Suppressor macrophage treated with lipopolysaccharide for 4 hours (primary cell): ENCODE data around the gene GRK3.

ENCODE experiments used
- DNase-seq: peaks from one replicate; pipeline ENCODE4 v3.0.0-alpha.2; 2020

The GRK3 gene

DNA sequence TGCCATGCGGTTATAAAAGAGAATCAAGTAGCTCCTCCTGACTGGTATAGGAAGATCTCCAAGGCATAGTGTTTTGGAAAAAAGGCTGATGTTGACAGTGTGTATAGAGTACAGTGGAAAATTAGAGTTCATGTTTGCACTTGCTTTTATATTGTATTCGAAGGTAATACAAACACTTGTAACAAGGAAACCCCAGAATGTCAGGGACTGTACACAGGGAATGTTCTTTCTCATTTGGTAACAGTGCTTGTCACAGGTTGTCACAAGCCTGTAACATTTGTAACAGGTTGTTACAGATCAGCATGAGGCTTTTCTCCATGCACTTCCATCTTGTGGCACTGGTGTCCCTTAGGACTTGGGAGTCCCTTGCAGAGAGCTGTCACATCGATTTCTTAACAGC, 64.0 kb downstream of the GRK3 start:
- DNase-seq = no peak

DNA sequence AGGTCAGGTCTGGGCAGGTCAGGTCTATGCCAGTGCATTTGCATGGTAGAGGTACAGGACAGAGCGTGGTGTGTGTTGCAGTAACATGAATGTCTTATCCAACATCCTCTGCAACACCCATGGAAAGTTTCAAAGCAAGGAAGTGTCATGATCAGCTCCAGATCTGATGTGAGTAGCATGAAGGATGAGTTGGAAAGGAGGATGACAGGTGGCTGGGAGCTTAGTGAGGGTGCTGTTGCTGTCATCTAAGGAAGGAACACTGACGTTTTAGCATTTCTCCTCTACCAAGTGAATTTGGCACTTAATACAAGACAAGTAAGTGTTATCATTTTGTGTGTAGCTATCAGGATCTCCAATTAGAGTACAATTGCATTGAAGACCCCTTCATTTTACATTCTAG, 65.1 kb downstream of the GRK3 start:
- DNase-seq = no peak

DNA sequence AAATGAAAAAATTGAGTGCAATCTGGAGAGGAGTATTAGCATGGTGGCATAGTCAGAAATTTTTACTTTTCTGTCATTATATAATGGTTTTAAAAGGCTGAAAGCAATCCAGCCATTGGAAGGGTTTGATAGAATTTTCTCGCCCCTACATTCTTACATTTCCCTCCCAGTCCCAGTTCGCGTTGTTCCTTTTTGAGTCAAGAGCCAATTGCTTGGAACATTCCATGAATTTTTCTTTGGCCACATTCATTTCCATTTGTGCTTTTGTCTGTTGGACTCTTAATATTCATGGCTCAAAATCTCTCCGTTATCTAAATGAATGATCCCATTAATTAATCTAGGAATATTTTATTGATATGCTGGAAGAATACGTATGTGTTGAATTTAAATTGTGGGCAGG, 66.0 kb downstream of the GRK3 start:
- DNase-seq = no peak

DNA sequence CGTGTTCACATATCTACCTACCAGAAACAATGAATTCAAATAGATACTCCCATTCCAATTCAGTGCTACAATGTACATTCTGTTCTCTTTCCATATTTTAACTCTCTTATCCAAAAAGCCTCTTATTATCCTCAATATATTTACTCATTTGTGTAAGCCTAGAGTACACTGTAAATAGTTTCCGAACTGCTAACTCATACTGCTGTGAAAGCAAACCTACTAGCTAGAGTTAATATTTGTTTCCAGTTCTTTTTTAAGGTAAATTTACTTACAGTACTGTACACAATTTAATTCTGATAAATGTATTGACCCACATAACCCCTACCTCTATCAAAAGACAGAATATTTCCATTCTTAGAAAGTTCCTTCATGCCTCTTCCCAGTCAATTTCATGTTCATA, 71.8 kb downstream of the GRK3 start:
- DNase-seq = no peak

DNA sequence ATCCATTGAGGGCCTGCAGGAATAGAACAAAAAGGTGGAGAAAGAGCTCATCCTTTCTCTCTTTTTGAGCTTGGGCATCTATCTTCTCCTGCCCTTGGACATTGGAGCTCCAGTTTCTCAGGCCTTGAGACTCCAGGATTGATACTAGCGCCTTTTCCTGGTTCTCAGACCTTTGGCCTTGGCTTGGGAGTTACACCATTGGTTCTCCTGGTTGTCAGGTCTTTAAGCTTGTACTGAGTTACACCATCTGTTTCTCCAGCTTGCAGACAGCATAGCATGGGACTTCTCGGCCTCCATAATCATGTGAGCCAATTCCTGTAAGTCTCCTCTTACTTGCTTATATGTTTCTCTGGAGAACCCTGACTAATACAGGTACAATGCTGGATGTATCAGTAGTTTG, 72.6 kb downstream of the GRK3 start:
- no peak for DNase-seq

DNA sequence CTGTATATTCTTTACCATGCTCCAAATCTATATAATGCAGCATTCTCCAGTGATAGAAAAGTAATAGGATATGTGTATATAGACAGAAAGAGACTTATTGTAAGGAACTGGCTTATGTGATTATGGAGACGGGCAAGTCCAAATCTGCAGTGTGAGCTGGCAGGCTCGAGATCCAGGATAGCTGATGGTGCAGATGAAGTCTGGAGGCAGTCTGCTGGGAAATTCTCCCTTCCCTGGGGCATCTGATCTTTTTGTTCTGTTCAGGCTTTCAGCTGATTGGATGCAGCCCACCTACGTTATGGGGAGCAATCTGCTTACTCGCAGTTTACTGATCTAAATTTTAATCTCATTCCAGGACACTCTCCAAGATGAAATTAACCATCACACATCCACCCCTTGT, 73.2 kb downstream of the GRK3 start:
- DNase-seq = no peak

DNA sequence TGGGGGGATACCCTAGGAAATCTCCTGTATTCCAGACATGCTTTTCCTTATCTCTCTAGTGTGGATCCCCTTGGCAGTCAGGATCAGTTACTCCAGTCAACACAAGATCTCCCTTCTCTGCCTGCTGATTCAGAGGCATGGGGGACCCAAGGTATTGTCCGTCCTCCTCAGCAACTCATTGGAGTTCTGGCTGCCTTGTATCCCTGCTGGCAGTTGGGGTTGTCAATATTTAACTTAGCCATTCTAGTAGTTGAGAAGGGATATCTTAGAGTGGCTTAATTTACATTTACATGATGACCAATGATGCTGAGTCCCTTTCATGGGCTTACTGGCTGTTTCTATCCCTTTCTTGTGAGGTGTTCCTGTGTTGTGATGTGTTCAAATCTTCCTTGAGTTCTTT, 74.2 kb downstream of the GRK3 start:
- DNase-seq = no peak

DNA sequence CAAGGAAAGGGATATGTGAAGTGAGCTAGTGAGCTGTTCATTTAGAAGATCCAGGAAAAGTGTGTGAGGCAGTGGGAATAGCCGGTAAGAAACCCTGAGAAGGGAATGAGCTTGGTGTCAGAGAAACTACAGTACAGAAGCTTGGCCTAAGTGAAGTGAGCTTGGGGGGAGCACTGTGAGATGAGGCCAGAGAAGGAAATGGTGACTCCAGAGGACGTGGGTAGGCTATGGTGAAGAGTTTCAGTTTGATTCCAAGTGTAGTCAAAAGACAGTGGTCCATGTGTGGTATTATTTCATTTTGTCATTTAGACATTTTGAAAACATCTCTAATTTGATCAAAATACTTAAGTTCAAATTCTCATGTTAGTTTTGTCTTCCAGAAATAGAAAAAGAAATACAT, 77.2 kb downstream of the GRK3 start:
- DNase-seq = no peak

DNA sequence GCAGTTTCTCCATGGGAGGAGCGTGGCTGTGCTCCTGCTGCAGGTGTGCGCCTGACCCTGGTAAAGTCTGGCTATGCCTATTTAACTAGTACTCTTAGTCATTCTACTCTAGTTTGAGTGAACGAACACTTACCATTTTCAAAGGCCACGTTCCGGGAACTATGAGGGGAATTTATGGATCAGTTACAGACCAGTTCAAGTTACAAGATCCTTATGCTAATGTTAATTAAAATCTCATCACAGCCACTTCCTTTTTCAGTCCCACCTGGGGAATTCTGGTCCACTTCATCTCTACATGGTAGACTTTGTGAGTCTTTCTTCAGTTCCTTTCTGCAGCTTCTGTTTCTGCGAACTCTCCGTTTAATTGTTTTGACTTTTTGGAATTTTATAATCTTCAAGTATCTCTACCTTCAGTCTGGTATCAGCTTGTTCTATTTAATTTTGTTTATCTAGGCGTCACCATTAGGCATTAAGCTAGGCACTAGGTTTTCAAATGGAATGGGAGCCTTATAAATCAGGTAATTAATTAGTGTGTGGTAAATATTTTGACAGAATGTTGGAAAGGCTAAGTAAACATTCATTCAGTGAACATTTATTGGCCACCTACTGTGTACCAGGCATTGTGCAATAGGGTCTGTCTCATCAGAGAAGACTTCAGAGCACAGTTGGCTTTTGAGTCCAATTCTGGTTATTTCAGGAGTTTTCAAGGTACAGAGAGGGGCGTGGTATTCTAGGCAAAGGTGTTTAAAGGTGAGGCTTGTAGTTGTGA, 78.9 kb downstream of the GRK3 start:
- DNase-seq = no peak

DNA sequence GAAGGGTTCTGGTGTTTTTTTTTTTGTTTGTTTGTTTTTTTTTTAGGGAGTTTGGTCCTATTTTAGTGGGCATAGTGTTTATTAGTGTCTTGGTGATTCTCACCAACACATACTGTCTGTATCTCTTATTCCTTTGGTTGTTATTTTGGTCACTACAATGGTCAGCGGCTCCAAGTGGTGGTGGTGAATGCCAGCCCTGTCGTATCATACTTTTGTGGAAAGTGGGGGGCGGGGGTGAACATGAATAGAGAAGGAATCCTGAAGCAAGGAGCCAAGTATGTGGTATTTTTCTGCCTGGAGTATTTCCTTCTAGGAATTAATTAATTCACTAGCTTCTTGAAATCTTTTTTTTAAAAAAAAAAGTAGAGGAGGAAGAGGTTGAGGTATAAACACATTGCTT, 79.6 kb downstream of the GRK3 start:
- no peak for DNase-seq

DNA sequence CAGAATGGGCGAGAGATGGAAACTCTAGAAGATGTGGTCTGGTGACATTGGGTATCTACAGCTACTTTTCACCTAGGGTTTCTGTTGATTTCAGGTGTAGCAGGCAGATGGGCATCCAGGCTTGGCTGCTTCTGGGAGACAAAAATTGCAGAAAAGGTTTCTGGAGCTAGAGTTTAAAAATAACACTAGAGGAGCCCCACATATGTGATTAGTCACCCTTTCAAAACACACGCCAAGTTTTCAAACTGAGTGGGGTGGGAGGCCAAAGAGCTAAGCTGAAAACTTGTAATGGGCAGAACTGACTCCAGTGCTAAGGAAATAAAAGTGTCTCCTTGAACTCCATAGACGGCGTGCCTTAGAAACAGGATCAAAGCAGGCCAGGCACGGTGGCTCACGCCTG, 80.8 kb downstream of the GRK3 start:
- DNase-seq = no peak

DNA sequence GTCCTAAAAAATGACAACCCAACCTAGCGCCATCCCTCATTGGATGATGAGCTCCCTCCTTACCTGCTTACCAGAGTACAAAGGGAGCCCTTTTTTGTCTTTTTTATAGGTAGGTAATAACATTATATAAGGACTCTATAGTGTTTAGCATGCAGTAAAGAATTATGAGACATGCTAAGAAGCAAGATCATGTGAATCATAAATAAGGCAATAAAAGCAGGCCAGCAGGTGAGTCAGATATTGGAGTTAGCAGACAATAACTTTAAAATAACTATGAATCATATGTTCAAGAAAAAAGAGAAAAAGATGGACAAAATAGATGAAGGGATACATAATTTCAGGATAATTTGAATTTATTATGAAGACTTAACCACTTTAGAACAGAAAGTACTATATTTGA, 81.5 kb downstream of the GRK3 start:
- no peak for DNase-seq

DNA sequence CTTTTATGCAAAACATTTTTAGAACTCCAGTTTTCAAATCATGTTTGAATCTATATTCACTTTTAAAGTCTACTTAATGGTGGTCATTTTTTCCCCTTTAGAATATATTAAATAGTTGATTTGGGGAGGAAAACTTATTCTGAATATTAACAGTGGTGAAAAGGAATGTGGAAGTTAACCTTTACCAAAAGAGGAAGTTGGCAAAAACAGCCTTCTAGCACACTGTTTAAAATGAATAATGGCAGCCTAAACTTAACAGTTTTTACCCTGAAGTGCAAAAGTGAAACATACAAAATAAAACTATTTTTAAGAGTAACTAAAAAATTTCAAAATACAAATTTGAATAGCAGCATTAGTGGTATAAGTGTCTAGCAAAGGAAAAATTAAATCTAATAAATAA, 86.4 kb downstream of the GRK3 start:
- peak; percentile 79 for DNase-seq

DNA sequence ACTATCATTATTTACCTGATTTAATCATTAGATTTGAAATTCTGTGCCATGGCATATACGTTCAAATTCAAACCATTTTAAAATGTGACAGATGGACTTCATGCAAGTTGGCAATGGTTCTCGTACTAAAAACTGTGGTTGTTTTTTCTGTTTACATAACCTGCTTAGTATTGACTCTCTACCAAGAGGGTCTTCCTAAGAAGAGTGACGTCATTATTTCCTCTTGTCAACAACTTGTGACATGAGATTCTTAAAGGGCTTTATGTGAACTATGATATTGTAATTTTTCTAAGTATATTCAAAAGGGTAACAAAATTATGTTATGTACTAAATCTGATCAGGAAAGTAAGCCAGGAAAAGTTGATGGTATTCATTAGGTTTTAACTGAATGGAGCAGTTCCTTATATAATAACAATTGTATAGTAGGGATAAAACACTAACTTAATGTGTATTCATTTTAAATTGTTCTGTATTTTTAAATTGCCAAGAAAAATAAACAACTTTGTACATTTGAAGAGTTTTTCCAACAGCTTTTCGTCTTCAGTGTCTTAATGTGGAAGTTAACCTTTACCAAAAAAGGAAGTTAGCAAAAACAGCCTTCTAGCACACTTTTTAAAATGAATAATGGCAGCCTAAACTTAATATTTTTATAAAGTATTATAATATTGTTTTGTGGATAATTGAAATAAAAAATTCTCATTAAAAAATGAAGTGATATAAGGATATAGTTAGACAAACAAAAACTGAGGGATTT, 87.0 kb downstream of the GRK3 start:
- peak; percentile 44 for DNase-seq

DNA sequence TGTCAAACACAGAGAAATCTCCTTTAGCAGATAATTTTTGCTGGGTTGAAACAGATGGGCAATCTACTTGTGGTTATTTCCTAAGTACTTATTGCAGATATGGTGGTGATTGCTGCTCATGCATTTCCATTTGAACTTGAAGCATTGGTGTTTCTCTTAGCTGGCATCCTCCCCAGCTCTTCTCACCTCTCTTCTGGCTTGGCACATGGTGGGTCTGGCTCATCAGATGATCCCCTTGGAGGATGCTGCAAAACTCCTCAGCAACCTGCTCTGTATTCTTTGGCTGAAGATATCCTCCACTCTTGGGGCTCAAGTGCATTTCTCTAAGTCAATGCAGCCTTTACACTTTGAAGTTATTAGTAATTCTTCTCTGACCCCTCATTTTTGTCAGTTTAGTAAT, 90.2 kb downstream of the GRK3 start:
- DNase-seq = no peak

DNA sequence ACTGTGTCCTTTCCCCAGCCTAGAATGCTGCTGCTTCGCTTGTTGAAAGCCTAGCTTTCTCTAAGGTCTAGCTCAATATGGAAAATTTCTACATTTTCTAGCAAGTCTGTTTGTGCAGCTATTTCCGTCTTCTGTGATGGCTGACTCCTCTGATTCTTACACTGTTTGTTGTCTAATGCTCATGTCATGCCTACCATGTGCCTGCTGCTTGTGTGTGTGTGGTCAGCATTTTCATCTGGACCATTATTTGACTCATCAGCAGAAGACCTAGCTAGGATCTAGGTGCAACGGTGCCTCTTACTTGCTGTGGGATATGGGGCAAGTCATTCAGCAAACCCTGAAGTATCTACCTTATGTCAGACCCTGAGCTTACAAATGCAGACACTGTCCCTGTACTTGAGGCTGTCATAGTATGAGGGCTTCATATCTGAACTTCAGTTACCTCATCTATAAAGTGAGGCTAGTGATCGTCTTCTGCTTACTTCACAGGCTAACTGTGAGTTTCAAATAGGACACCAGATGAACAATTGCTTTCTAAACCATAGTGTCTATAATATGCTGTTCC, 91.0 kb downstream of the GRK3 start:
- peak; percentile 20 for DNase-seq

DNA sequence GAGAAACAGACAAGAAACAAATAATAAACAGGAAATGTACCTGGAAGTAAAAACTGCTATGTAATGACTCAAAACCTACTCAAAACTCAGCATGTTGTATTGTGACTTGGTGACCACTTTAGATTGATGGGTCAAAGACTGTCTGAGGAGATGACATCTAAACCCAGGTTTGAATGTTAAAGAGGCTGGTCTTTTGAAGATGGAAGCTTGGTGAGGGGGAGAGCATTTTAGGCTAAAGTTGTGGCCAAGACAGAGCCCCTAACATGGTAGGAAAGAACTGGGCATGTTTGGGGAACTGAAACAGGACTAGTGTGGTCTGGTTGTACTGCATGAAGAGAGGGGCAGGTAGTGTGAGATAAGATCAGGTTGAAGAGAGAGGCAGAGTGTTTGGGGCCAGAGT, 92.2 kb downstream of the GRK3 start:
- no peak for DNase-seq

DNA sequence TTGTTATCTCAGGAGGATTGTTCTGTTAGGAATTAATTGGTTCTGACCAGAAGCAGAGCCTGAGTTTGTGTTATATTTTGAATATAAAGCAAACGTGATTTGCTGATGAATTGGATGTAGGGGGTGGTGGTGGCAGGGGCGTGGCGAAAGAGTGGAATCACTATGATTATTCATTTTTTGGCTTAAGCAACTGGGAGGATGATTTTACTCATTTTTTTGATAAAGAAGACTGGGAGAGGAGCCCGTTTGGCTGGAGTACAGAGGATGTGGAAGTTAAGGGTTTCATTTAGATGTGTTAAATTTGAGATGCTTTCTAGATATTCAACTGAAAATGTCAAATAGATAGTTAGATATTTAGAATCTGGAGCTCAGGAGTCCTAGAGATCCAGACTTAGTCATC, 94.2 kb downstream of the GRK3 start:
- no peak for DNase-seq

DNA sequence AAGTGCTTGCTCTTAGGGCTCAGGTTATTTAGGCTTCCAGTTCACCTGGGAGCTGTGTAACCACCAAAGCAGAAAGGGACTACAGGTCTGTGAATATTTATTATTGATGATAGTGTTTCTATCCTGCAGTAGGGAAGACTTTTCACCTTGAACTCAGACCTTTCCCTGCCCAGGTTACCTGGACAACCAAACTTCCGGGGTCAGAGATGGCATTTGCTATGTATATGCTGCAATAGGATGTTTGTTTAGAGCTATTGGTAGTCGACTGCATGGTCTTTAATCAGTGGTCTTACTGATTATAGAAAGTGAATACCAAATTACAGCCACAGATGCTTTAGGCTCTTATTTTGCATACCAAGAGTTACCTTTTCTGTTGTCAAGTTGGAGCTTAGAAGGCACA, 94.9 kb downstream of the GRK3 start:
- DNase-seq = no peak

DNA sequence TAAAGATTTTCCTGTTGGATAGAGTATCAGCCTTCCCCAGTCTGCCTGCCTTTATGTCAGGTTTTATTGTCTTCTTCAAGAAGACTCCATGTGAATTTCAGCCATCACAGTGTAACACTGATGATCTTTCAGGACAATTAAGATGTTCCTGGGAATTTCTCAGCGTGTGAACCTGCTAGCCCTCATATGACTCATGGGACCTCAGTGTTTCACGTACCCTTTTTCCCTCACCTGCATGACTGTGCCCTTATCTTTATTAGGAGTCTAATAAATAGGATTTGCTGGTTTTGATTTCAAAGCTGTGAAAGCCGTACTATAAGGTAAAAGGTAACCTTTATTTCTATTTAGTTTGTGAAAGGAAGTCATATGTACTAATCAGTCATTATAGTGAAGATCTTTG, 95.9 kb downstream of the GRK3 start:
- no peak for DNase-seq

DNA sequence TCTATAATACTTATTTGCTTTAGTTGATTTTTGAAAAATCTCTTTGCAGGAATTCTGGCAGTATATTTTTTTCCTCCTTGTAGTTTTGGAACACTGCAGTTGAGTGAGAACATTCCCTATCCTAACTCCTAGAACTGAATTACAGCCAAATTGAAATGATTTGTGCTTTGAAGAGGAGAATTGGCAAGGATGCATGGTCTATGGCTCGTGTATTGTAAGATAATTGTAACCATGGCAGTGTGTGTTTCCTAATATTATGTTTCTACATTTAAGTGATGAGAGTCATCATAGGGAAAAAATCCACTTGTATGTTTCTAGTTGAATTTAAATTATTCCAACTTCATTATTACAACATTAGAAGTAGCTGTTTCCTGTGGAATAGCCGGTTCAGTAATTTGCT, 96.6 kb downstream of the GRK3 start:
- no peak for DNase-seq

DNA sequence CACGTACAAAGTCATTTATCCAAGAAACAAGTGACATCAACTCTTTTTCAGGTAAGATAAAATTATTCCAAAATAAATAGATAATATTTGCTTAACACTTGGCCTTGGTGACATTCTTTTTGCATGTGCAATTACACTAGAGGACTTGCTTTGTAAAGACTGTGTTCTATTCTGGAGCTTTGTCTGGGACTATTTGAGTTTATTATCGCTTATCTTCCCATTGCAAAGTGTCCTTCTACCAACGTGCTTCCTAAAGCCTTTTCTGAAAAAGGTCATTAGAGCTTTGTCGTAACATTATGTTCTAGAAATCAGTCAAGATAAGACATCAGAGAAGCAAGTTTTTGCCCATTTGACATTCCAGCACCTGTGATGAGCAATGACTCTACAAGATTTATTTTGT, 99.2 kb downstream of the GRK3 start:
- no peak for DNase-seq

DNA sequence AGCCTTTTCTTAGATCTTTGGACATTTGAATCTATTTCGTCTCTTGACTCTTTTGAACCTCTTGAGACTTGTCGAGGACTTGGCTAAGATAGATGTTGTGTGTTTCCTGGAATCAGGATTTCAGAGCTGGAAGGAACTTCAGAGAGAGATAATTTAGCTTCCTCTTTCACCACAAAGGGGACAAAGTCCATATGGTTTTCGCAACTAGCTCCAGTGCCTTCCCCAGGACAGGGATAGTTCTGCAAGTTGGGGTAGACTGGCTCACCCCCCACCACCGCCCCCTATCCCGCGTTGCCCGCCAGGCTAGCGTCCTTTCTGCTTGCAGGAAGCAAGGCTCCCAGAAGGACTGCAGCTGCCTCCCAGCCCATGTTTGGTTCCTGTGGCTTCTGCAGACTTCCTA, 101.8 kb downstream of the GRK3 start:
- DNase-seq = peak; percentile 36

DNA sequence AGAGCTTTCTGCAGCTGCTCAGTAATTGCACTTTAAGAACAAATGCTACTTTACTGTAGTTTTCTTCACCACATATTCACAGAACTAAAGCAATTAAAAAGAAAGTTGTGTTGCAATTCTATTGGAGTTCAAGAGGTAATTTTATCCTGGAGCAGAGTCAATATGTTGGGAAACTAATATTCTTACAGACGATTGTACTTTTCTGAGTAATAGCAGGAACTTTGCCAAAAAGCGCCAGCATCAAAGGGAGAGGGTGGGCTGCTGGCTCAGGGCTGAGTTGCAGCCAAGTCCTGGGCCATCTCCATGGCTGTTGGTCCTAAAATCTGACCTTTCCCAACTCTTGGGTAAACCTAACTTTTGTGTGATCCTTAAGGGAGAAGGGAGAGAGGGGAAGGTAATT, 104.0 kb downstream of the GRK3 start:
- no peak for DNase-seq
